Skeletal muscle satellite cell (primary cell): ENCODE measurements around the gene CD22. TPM values are rescaled to one million over a fixed set of nuclear protein-coding genes. Genes with fewer than 3 reads are reported as not detected.
"Not testable (repeated sequence)": the region's sequence is repeated elsewhere in the genome, so short reads cannot be mapped to it uniquely, and the experiment has no call there.

ENCODE experiments used
- H3K27me3 ChIP-seq: 2 replicates; pipeline ENCODE4 v1.7.0; 2013; ENCODE audit warnings: low read length; ENCODE audit not compliant: control insufficient read depth, insufficient read depth
- H3K36me3 ChIP-seq: 2 replicates; pipeline ENCODE4 v1.7.0; 2013; ENCODE audit warnings: mild to moderate bottlenecking, control low read depth, low read length; ENCODE audit not compliant: insufficient read depth
- H3K4me1 ChIP-seq: 2 replicates; pipeline ENCODE4 v1.7.0; 2013; ENCODE audit warnings: low read length; ENCODE audit not compliant: control insufficient read depth, insufficient read depth
- H3K4me2 ChIP-seq: 2 replicates; pipeline ENCODE4 v1.7.0; 2013; ENCODE audit warnings: mild to moderate bottlenecking, low read length
- H3K4me3 ChIP-seq: 2 replicates; pipeline ENCODE4 v1.7.0; 2013; ENCODE audit warnings: low read length
- H3K9ac ChIP-seq: 2 replicates; pipeline ENCODE4 v1.7.0; 2013; ENCODE audit warnings: mild to moderate bottlenecking, low read depth, low read length, moderate library complexity
- H3K9me3 ChIP-seq: replicated peaks from 2 replicates; pipeline ENCODE4 v1.7.0; 2013; ENCODE audit warnings: mild to moderate bottlenecking, control low read depth, low read length
- total RNA-seq: library from RNA; depleted of rRNA; stranded (reverse); fragments of >200 nt; gene quantifications from 2 replicates; pipeline ENCODE4 v1.2.3, GENCODE V29; 2012; rRNA removed

Gene CD22
- total RNA-seq: under 0.01 and 0.87 TPM in 2 replicates

DNA sequence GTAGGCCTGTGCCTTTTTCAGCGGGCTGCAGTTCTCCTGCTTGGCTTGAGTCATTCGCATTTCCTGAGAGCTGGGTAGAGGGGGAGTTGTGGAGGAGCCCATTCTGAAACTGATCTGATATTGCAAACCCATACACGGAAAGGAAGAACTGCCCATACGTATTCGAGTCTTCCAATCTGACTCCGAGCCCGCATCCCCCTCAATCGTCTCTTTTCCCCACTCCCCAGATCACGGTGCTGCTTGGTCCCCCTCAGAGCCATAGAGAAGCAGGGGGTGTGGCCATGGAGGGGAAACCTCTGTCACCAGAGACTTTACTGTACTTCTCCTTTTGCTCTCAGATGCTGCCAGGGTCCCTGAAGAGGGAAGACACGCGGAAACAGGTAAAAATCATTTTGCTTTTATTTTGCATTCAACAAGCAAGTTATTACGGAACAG lies at the start of gene CD22:
Gene CD22 (plus strand): TSS at position 337 of the 435 bp plus-strand sequence. CDS start 2,854 bp downstream, outside the sequence.
- H3K9me3 ChIP-seq: no peaks in the 10 kb centered on the region
- H3K9ac ChIP-seq: no peak within 1 kb of the TSS
- no peak within 1 kb of the TSS for H3K4me2 ChIP-seq
- no peaks in the 10 kb centered on the region for H3K4me1 ChIP-seq
- no peaks in the 10 kb centered on the region for H3K36me3 ChIP-seq
- H3K27me3 ChIP-seq: peaks cover 62% of the 10 kb centered on the region
- no peak within 1 kb of the TSS for H3K4me3 ChIP-seq

GRCh38 chr19:35279374-35279773 lies 49.6 kb upstream of the CD22 start:
- Histone ChIP-seq H3K36me3 (peaks cover 27% of the 10 kb centered on the region), H3K4me1 (no peaks in the 10 kb centered on the region), H3K9me3 (no peaks in the 10 kb centered on the region), H3K27me3 (peaks cover 29% of the 10 kb centered on the region), H3K4me2 (no peak overlapping the region), H3K4me3 (no peak overlapping the region), H3K9ac (no peak overlapping the region)

DNA sequence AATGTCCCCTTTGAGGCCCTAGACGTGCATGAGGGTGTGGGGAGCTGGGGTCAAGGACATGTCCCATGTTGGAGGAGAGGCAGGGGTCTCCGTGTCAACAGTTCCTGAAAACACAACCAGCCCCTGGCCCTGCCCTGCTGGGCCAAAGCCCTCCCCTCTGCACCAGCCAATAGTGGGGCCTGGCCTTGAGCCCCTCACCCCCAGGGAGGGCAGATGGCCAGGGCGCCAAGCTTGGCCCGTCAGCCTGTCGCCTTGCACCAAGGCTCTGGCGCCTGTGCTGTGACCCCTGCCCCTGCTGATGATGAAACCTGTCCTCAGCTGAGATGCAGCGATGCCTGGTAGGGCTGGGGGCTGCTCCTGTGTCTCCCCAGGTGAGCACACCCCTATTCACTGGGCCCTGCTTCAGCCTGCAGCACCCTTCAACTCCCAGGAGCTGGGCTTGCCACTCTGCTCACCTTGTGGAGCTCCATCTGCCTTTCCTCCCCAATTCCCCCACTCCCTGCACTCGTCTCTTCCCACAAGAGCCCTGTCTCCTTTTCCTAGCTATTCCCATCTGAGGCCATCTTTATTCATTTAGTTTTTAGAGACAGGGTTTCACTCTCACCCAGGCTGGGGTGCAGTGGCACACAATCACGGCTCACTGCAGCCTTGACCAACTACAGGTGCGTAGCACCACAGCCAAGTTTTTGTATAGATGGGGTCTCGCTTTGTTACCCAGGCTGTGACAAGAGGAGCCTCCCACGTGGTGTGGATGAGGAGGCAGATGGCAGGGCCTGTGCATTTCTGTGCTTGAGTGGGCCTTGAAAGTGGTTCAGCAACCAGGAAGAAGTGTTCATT lies 48.8 kb upstream of the CD22 start:
- H3K4me2 ChIP-seq: no peak overlapping the region
- no peaks in the 10 kb centered on the region for H3K4me1 ChIP-seq
- no peak overlapping the region for H3K9ac ChIP-seq
- no peak overlapping the region for H3K4me3 ChIP-seq
- peaks cover 37% of the 10 kb centered on the region for H3K27me3 ChIP-seq
- H3K9me3 ChIP-seq: no peaks in the 10 kb centered on the region
- H3K36me3 ChIP-seq: peaks cover 27% of the 10 kb centered on the region

- peaks cover 18% of the 10 kb centered on the region for H3K36me3 ChIP-seq
- H3K4me1 ChIP-seq: no peaks in the 10 kb centered on the region
- H3K9me3 ChIP-seq: no peaks in the 10 kb centered on the region
- no peak overlapping the region for H3K4me2 ChIP-seq
- H3K9ac ChIP-seq: no peak overlapping the region
- peaks cover 39% of the 10 kb centered on the region for H3K27me3 ChIP-seq
- H3K4me3 ChIP-seq: no peak overlapping the region
These were observed 47.7 kb upstream of the CD22 start for GRCh38 chr19:35281303-35281702.

DNA sequence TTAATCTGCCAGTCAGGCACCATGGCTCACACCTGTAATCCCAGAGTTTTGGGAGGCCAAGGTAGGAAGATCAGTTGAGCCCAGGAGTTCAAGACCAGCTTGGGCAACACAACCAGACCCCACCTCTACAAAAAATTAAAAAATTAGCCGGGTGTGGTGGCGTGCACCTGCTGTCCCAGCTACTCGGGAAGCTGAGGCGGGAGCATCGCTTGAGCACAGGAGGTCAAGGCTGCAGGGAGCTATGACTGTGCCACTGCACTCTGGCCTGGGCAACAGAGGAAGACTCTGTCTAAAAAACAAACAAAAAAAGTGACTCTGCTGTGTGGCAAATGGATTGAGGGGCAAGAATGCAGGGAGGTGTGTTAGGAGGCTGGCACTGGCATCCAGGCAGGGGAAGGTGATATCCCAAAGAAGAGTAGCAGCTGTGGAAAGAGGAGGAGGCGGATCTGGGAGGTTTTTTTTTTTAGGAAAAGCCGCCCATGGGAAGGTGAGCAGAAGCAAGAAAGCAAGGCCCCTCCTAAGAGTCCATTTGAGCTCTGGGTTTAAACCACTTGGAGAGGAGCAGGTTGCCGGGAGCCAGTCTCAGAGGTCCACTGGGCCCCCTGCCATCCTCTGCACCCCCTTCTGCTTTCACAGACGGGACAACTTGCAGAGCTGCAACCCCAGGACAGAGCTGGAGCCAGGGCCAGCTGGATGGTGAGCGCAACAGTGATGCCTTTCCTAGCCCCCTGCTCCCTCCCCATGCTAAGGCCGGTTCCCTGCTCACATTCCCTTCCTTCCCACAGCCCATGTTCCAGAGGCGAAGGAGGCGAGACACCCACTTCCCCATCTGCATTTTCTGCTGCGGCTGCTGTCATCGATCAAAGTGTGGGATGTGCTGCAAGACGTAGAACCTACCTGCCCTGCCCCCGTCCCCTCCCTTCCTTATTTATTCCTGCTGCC lies 44.6 kb upstream of the CD22 start:
- Histone ChIP-seq H3K27me3 (peaks cover 41% of the 10 kb centered on the region), H3K9me3 (no peaks in the 10 kb centered on the region), H3K9ac (no peak overlapping the region), H3K4me1 (no peaks in the 10 kb centered on the region), H3K36me3 (no peaks in the 10 kb centered on the region), H3K4me2 (no peak overlapping the region), H3K4me3 (no peak overlapping the region)

- Histone ChIP-seq H3K9ac (no peak overlapping the region), H3K4me1 (no peaks in the 10 kb centered on the region), H3K9me3 (no peaks in the 10 kb centered on the region), H3K4me3 (no peak overlapping the region), H3K36me3 (no peaks in the 10 kb centered on the region), H3K27me3 (peaks cover 41% of the 10 kb centered on the region), H3K4me2 (no peak overlapping the region)
These were observed 43.9 kb upstream of the CD22 start for GRCh38 chr19:35285095-35285449.

GRCh38 chr19:35285465-35285864 lies 43.5 kb upstream of the CD22 start:
- H3K9me3 ChIP-seq, H3K4me2 ChIP-seq, H3K9ac ChIP-seq, H3K4me1 ChIP-seq, H3K4me3 ChIP-seq, H3K36me3 ChIP-seq: not testable (repeated sequence)
- peaks cover 45% of the 10 kb centered on the region for H3K27me3 ChIP-seq

- not testable (repeated sequence) for H3K9ac ChIP-seq, H3K4me3 ChIP-seq, H3K4me1 ChIP-seq, H3K9me3 ChIP-seq, H3K36me3 ChIP-seq, H3K4me2 ChIP-seq
- peaks cover 43% of the 10 kb centered on the region for H3K27me3 ChIP-seq
These were observed 42.9 kb upstream of the CD22 start for GRCh38 chr19:35286101-35286500.

GRCh38 chr19:35287713-35288112 lies 41.3 kb upstream of the CD22 start:
- H3K4me2 ChIP-seq: no peak overlapping the region
- H3K27me3 ChIP-seq: peaks cover 47% of the 10 kb centered on the region
- H3K36me3 ChIP-seq: no peaks in the 10 kb centered on the region
- H3K9ac ChIP-seq: no peak overlapping the region
- no peaks in the 10 kb centered on the region for H3K9me3 ChIP-seq
- H3K4me1 ChIP-seq: no peaks in the 10 kb centered on the region
- no peak overlapping the region for H3K4me3 ChIP-seq

GRCh38 chr19:35288331-35288730 lies 40.7 kb upstream of the CD22 start:
- H3K36me3 ChIP-seq: no peaks in the 10 kb centered on the region
- peaks cover 48% of the 10 kb centered on the region for H3K27me3 ChIP-seq
- H3K9me3 ChIP-seq: no peaks in the 10 kb centered on the region
- no peaks in the 10 kb centered on the region for H3K4me1 ChIP-seq
- H3K9ac ChIP-seq: no peak overlapping the region
- no peak overlapping the region for H3K4me2 ChIP-seq
- H3K4me3 ChIP-seq: no peak overlapping the region

DNA sequence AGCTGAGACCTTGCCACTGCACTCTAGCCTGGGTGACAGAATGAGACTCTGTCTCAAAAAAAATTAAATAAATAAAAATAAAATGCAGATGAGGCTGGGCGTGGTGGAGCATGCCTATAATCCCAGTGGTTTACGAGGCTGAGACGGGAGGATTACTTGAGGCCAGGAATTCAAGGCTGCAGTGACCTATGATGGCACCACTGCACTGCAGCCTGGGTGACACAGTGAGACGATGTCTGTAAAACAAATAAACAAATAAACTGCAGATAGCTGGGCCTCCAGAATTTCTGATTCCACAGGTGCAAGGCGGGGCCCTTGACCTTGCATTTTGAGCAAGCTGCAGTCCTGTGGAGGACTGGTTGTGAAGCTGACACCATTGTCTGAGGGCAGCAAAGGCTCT lies 40.1 kb upstream of the CD22 start:
- peaks cover 51% of the 10 kb centered on the region for H3K27me3 ChIP-seq
- no peaks in the 10 kb centered on the region for H3K4me1 ChIP-seq
- H3K9ac ChIP-seq: no peak overlapping the region

More for the DNA sequence above, 40.1 kb upstream of the CD22 start:
- no peak overlapping the region for H3K4me2 ChIP-seq
- H3K4me3 ChIP-seq: no peak overlapping the region
- H3K9me3 ChIP-seq: no peaks in the 10 kb centered on the region
- no peaks in the 10 kb centered on the region for H3K36me3 ChIP-seq
